SJCRH30 (cell line): ENCODE measurements around the gene CFAP410. TPM values are rescaled to one million over a fixed set of nuclear protein-coding genes. Genes with fewer than 3 reads are reported as not detected.
A peak's percentile ranks its signal among the peaks of the same experiment; 100 is the strongest.
"Not testable (repeated sequence)": the region's sequence is repeated elsewhere in the genome, so short reads cannot be mapped to it uniquely, and the experiment has no call there.

Experiments used
- DNase-seq, 2 experiments: peaks; one replicate each; pipeline ENCODE4 v3.0.0-alpha.2; 2015 to 2020
- H3K27ac ChIP-seq: fragments of 250-450 bp; sonication (Bioruptor Pico); 2 replicates; pipeline ENCODE4 v1.5.1; 2020; ENCODE audit warnings: mild to moderate bottlenecking, moderate library complexity
- H3K27me3 ChIP-seq: fragments of 250-450 bp; sonication (Bioruptor Pico); 2 replicates; pipeline ENCODE4 v1.5.1; 2020; ENCODE audit warnings: mild to moderate bottlenecking, moderate library complexity
- H3K36me3 ChIP-seq: fragments of 250-450 bp; sonication (Bioruptor Pico); 2 replicates; pipeline ENCODE4 v1.5.1; 2020; ENCODE audit warnings: mild to moderate bottlenecking, moderate library complexity
- H3K4me1 ChIP-seq: fragments of 250-450 bp; sonication (Bioruptor Pico); 2 replicates; pipeline ENCODE4 v1.5.1; 2020; ENCODE audit warnings: mild to moderate bottlenecking, moderate library complexity
- H3K4me3 ChIP-seq: fragments of 250-450 bp; sonication (Bioruptor Pico); 2 replicates; pipeline ENCODE4 v1.5.1; 2020; ENCODE audit warnings: mild to moderate bottlenecking, moderate library complexity
- H3K9me3 ChIP-seq: fragments of 250-450 bp; sonication (Bioruptor Pico); replicated peaks from 2 replicates; pipeline ENCODE4 v1.5.1; 2020; ENCODE audit warnings: mild to moderate bottlenecking, moderate library complexity
- total RNA-seq: library from RNA; depleted of rRNA; stranded (reverse); fragments of >200 nt; shearing (Covaris generic); gene quantifications from 2 replicates; pipeline ENCODE4 v1.2.3, GENCODE V29; 2014

CFAP410 gene
- total RNA-seq, 1 experiment from 2014 or later, result 7.5 TPM

GRCh38 chr21:44312089-44312488 lies 27.1 kb downstream of the CFAP410 start:
- H3K36me3 ChIP-seq, result 0 out of 2 replicates have a peak, but pooled peaks cover 6% of the 10 kb centered on the region
- DNase-seq, result no peak
- no peaks in the 10 kb centered on the region for H3K4me1 ChIP-seq
- H3K4me3 ChIP-seq, result no peak overlapping the region
- no peaks in the 10 kb centered on the region for H3K27me3 ChIP-seq
- no peaks in the 10 kb centered on the region for H3K9me3 ChIP-seq
- H3K27ac ChIP-seq, result no peak overlapping the region

GRCh38 chr21:44310628-44311507 lies 28.3 kb downstream of the CFAP410 start:
- Histone ChIP-seq H3K27ac (no peak overlapping the region), H3K4me3 (no peak overlapping the region), H3K27me3 (no peaks in the 10 kb centered on the region), H3K4me1 (no peaks in the 10 kb centered on the region), H3K36me3 (0 out of 2 replicates have a peak, but pooled peaks cover 6% of the 10 kb centered on the region), H3K9me3 (no peaks in the 10 kb centered on the region)
- no peak for DNase-seq

GRCh38 chr21:44306936-44307704 lies 32.1 kb downstream of the CFAP410 start:
- H3K27me3 ChIP-seq, result no peaks in the 10 kb centered on the region
- no peak overlapping the region for H3K4me3 ChIP-seq
- H3K9me3 ChIP-seq, result no peaks in the 10 kb centered on the region
- no peaks in the 10 kb centered on the region for H3K4me1 ChIP-seq
- H3K36me3 ChIP-seq, result 0 out of 2 replicates have a peak, but pooled peaks cover 6% of the 10 kb centered on the region
- H3K27ac ChIP-seq, result no peak overlapping the region
- no peak for DNase-seq

GRCh38 chr21:44305691-44306090 lies 33.5 kb downstream of the CFAP410 start:
- H3K27ac ChIP-seq, result no peak overlapping the region
- H3K27me3 ChIP-seq, result no peaks in the 10 kb centered on the region
- H3K4me3 ChIP-seq, result no peak overlapping the region
- no peaks in the 10 kb centered on the region for H3K36me3 ChIP-seq
- DNase-seq, result no peak
- no peaks in the 10 kb centered on the region for H3K9me3 ChIP-seq
- H3K4me1 ChIP-seq, result no peaks in the 10 kb centered on the region

GRCh38 chr21:44304877-44305293 lies 34.3 kb downstream of the CFAP410 start:
- H3K9me3 ChIP-seq, result no peaks in the 10 kb centered on the region
- no peaks in the 10 kb centered on the region for H3K4me1 ChIP-seq
- H3K27ac ChIP-seq, result no peak overlapping the region
- DNase-seq, result peak; percentile 42 to 67
- no peaks in the 10 kb centered on the region for H3K36me3 ChIP-seq
- no peaks in the 10 kb centered on the region for H3K27me3 ChIP-seq
- no peak overlapping the region for H3K4me3 ChIP-seq

- Histone ChIP-seq H3K36me3 (no peaks in the 10 kb centered on the region), H3K27me3 (no peaks in the 10 kb centered on the region), H3K27ac (no peak overlapping the region), H3K9me3 (no peaks in the 10 kb centered on the region), H3K4me3 (no peak overlapping the region), H3K4me1 (no peaks in the 10 kb centered on the region)
- DNase-seq, result no peak
Observed at GRCh38 chr21:44304011-44304616, 35.1 kb downstream of the CFAP410 start.

- no peak overlapping the region for H3K27ac ChIP-seq
- H3K27me3 ChIP-seq, result no peaks in the 10 kb centered on the region
- no peaks in the 10 kb centered on the region for H3K9me3 ChIP-seq
- no peaks in the 10 kb centered on the region for H3K4me1 ChIP-seq
- H3K4me3 ChIP-seq, result no peak overlapping the region
- DNase-seq, result no peak
- H3K36me3 ChIP-seq, result no peaks in the 10 kb centered on the region
Observed at GRCh38 chr21:44303490-44303981, 35.7 kb downstream of the CFAP410 start.

GRCh38 chr21:44302573-44303401 lies 36.4 kb downstream of the CFAP410 start:
- H3K4me1 ChIP-seq, H3K27me3 ChIP-seq, H3K9me3 ChIP-seq, H3K27ac ChIP-seq, DNase-seq, H3K4me3 ChIP-seq, H3K36me3 ChIP-seq: not testable (repeated sequence)

GRCh38 chr21:44301961-44302406 lies 37.2 kb downstream of the CFAP410 start:
- DNase-seq, result peak in 1 of 2 experiments; percentile 36
- H3K4me3 ChIP-seq, result no peak overlapping the region
- H3K36me3 ChIP-seq, result no peaks in the 10 kb centered on the region
- H3K4me1 ChIP-seq, result no peaks in the 10 kb centered on the region
- H3K27me3 ChIP-seq, result no peaks in the 10 kb centered on the region
- H3K27ac ChIP-seq, result no peak overlapping the region
- no peaks in the 10 kb centered on the region for H3K9me3 ChIP-seq

- H3K36me3 ChIP-seq, result no peaks in the 10 kb centered on the region
- DNase-seq, result no peak
- H3K4me1 ChIP-seq, result no peaks in the 10 kb centered on the region
- no peak overlapping the region for H3K27ac ChIP-seq
- peaks cover 1% of the 10 kb centered on the region; the same call in 1 of the 2 replicates for H3K27me3 ChIP-seq
- H3K4me3 ChIP-seq, result no peak overlapping the region
- no peaks in the 10 kb centered on the region for H3K9me3 ChIP-seq
Observed at GRCh38 chr21:44301141-44301540, 38.0 kb downstream of the CFAP410 start.

- Histone ChIP-seq H3K36me3 (no peaks in the 10 kb centered on the region), H3K27ac (peak overlapping the region; percentile 20; the same call in 1 of the 2 replicates), H3K4me1 (no peaks in the 10 kb centered on the region; the same call in 1 of the 2 replicates), H3K27me3 (peaks cover 8% of the 10 kb centered on the region; the same call in 1 of the 2 replicates), H3K9me3 (no peaks in the 10 kb centered on the region), H3K4me3 (peak overlapping the region; percentile 76)
- DNase-seq, result peak; percentile 43 to 53
Observed at GRCh38 chr21:44300262-44300959, 38.8 kb downstream of the CFAP410 start.

- Histone ChIP-seq H3K36me3 (no peaks in the 10 kb centered on the region), H3K27me3 (peaks cover 8% of the 10 kb centered on the region; the same call in 1 of the 2 replicates), H3K4me3 (peak within 1 kb of the TSS; percentile 76), H3K9me3 (no peaks in the 10 kb centered on the region), H3K4me1 (peaks cover 6% of the 10 kb centered on the region; the same call in 1 of the 2 replicates), H3K27ac (peak within 1 kb of the TSS; percentile 20; the same call in 1 of the 2 replicates)
- peak; percentile 57 to 68 for DNase-seq
Observed at GRCh38 chr21:44299458-44300261, 39.5 kb downstream of the CFAP410 start, which contains the start of gene PFKL. PFKL (plus strand) TSS chr21:44300053; CDS start chr21:44300106, 53 bp downstream.
